HPDE6-E6E7 (cell line): ENCODE measurements around the gene MFSD2B.

Experiments
- DNase-seq: peaks from one replicate; pipeline ENCODE4 v3.0.0; 2011; ENCODE audit warnings: missing footprints; ENCODE audit errors: extremely low spot score

MFSD2B gene

GRCh38 chr2:24050041-24050979, 40.4 kb downstream of the MFSD2B start:
- no peak for DNase-seq

GRCh38 chr2:24051833-24052232, 41.9 kb downstream of the MFSD2B start:
- no peak for DNase-seq

GRCh38 chr2:24052951-24053350, 43.1 kb downstream of the MFSD2B start:
- DNase-seq, result no peak

- no peak for DNase-seq
Observed at GRCh38 chr2:24054366-24055010, 44.6 kb downstream of the MFSD2B start.

GRCh38 chr2:24055750-24056149, 45.9 kb downstream of the MFSD2B start:
- DNase-seq, result no peak

GRCh38 chr2:24058564-24059271, 48.8 kb downstream of the MFSD2B start:
- no peak for DNase-seq

- DNase-seq, result no peak
Observed at GRCh38 chr2:24065341-24065740, 55.5 kb downstream of the MFSD2B start.

GRCh38 chr2:24072259-24072658, 62.4 kb downstream of the MFSD2B start:
- no peak for DNase-seq

- no peak for DNase-seq
Observed at GRCh38 chr2:24073816-24074215, 63.9 kb downstream of the MFSD2B start.

- no peak for DNase-seq
Observed at GRCh38 chr2:24075259-24075658, 65.4 kb downstream of the MFSD2B start.
